GM19099 (cell line): Measurements from ENCODE around the gene USP12.

Experiments used
- POLR2A ChIP-seq: IDR thresholded peaks from 3 replicates; pipeline ENCODE4 v1.6.1; 2011; ENCODE audit warnings: low read depth; ENCODE audit not compliant: insufficient read length; ENCODE audit errors: extremely low read depth

USP12 gene

DNA sequence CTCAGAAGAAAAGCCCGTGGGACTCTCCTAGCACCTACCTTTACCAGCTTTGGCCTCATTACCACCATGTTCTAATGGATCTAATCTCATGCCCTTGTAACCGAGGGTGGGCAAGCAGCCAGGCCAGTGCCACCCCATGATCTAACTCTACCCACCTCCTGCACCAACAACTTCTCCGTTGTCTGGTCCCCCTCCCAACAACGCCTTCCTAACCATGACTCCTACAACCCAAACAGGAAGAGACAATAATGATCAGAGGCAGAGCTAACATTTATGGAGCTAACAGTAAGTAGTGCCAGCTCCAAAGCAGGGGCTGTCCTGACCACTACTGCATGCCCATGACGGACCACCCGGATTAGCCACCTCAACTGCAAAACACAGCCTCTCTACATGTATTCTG, 3.5 kb downstream of the USP12 start:
- TF ChIP-seq POLR2A, result no peak

DNA sequence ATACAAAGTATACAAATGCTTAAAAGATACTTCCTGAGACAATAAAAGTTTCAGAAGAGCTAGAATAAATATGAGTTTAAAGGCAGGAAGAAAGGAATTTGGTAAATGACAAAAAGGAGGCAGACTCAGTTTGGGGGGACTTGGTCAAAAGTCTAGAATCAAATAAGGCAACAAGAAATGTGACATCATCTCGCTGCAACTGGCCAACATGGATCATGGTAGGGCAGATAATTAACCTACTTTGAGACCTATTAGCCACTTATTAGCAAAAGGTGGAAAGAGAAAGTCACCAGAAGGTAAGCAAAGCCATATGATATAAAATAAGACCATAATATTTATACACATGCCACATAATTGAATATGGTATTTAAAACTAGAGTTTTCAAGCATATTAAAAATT, 5.3 kb downstream of the USP12 start:
- TF ChIP-seq POLR2A, result no peak

DNA sequence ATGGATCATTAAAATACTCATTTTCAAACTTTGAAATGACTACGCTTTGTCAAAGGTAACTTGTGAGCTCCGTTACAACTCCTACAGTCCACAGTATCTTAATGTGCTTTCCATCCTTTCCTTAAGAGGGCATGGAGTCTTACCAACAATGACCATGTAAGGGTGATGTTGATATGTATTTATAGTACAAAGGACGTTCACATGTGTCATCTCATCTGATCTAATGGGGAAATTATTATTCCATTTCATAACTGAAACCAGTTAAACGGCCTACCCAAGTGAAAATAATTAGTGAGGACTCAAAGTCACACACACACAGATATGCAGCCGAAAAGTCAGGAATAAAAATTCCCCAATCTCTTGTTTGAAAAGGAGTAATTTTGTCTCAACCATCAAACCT, 9.6 kb downstream of the USP12 start:
- no peak for TF ChIP-seq POLR2A

DNA sequence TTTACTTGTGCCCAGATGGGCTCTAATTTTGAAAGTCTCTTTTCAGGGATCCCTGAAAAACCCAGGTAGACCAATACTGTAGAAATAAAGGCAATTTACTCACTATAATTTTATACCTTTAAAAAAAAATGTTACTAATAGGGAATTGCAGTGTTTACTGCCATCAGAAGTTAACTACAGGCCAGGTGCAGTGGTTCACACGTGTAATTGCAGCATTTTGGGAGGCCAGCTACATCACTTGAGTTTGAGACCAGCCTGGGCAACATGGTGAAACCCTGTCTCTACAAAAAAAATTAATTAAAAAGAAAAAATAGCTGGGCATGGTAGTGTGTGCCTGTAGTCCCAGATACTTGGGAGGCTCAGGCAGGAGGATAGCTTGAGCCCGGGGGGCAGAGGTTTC, 10.2 kb downstream of the USP12 start:
- TF ChIP-seq POLR2A, result no peak

DNA sequence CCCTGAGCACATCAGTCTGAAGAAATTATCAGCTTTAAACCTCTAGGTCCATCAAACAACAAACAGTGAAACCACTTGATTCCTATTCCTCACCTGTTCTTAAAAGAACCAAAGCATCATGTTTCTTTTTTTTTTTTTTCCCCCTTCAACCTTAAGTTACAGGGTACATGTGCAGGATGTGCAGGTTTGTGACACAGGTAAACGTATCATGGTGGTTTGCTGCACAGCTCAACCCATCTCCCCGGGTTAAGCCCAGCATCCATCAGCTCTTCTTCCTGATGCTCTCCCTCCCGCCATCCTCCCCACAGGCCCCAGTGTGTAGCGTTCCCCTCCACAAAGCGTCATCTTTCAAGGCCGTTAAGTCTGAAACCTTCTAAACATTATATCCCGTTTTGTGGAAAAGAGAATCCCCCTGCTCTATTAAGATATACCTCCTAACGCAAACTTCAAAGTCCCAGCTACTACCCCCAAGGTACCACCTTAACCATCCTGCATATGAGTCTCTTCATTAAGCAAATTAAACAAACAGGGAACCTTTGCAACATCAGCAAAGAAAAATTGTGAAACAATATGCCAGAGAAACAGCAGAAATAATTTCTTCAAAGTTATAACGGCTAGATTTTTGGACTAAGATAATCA, 10.8 kb downstream of the USP12 start:
- TF ChIP-seq POLR2A, result no peak

DNA sequence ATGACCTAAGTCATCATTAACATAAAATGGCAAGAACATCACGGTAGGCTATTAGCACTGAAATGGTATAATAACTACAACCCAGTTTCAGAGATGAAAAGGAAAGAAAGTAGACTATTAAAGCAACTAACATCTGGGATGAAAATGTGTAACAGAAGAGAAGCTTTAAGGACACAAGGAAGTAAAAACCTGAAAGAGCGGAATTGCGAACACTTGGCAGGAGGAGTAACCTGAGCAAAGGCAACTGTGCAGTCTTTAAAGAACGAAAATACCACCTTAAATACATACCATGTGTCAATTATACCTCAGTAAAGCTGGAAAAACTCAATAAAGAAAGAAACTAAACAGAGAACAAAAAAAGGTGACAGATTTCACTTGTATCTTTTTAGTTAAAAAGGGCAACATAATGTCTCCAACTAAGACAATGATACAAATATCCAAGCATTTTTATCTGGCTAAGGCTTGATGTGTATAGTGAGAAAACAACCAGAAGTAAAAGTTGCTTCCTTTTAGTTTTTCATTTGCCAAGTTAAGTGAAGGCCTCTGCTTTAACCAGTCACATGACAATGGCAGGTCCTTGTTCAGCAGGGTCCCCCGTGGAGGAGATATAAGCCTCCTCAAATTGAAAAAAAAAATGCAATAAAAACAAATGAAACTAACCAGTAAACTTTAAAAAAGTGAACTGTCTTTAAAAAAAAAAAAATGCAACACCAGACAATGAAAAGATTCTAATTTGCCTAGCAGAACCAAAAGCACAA, 11.6 kb downstream of the USP12 start:
- TF ChIP-seq POLR2A, result no peak

DNA sequence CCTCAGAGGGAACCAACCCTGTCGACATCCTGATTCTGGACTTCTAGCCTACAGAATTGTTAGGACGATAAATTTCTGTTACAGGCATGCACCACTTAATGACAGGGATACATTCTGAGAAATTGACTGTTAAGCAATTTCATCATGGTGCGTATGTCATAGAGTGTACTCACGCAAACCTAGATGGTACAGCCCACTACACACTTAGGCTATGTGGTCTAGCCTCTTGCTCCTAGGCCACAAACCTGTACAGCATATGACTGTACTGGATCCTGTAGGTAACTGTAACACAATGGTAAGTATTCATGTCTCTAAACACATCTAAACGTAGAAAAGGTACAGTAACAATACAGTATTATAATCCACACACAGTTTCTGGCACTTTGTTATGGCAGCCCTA, 13.3 kb downstream of the USP12 start:
- TF ChIP-seq POLR2A, result no peak

DNA sequence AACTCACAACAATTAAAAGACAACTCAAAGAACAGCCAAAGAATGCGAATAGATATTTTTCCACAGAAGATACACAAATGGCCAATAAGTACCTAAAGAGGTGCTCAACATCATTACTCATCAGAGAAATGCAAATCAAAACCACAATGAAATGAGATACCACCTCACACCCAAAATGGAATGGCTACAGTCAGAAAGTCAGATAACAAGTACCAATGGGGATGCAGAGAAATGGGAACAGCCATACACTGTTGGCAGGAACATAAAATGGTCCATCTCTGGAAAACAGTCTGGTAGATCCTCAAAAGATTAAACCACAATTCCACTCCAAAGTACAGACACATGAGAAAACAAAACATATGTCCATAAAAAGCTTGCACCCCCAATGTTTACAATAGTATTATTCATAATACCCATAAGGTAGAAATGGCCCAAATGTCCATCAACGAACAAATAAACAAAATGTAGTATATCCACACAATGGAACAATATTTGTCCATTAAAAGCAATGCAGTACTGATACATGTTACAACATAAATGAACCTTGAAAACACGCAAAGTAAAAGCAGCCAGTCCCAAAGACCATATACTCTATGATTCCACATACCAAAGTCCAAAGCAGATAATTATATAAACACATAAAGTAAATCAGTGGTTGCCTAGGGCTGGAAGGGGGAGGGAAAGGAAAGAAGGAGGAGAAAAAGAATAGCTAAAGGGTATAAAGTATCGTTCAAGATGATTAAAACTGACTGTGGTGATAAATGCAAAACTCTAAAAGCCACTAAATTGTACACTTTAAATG, 19.6 kb downstream of the USP12 start:
- no peak for TF ChIP-seq POLR2A

DNA sequence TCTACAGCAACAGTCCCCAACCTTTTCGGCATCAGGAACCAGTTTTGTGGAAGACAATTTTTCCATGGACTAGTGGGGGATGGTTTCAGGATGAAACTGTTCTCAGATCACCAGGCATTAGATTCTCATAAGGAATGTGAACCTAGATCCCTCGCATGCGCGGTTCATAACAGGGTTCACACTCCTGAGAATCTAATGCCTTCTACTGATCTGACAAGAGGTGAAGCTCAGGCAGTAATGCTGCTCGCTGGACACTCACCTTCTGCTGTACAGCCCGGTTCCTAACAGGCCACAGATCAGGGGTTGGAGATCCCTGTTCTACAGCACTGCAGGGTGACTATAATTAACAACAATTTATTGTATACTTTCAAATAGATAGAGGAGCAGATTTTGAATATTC, 21.9 kb downstream of the USP12 start:
- TF ChIP-seq POLR2A, result no peak

DNA sequence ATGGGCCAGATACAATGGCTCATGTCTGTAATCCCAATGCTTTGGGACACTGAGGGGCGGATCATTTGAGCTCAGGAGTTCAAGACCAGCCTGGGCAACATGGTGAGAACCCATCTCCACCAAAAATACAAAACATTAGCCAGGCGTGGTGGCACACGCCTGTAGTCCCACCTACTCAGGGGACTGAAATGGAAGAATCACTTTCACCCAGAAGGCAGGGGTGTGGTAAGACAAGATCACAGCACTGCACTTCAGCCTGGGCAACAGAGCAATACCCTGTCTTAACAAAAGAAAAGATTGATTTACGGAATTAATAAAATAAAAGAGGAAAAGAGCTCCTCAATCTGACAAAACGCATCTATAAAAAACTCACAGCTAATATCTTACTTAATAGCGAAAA, 22.7 kb downstream of the USP12 start:
- no peak for TF ChIP-seq POLR2A

DNA sequence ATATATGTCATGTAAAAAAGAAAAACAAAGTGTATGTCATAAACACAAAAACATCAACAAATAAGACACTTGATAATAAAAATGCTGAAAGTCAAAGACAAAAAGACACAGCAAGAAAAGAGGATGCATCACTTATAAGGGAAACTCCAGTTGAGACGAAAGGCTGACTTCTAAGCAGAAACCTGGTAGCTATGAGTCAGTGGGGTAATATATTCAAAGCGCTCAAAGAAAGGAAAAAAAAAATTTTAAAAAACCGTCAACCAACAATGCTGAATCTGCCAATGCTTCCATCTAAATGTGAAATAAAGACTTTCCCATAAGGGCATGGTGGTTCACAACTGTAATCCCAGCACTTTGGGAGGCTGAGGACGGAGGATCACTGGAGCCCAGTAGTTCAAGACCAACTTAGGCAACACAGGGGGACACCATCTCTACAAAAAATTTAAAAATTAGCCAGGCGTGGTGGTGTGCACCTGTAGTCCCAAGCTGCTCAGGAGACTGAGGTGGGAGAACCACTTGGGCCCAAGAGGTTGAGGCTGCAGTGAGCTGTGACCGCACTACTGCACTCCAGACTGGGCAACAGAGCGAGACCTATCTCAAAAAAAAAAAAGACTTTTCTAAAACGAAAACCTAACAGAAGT, 24.0 kb downstream of the USP12 start:
- no peak for TF ChIP-seq POLR2A

DNA sequence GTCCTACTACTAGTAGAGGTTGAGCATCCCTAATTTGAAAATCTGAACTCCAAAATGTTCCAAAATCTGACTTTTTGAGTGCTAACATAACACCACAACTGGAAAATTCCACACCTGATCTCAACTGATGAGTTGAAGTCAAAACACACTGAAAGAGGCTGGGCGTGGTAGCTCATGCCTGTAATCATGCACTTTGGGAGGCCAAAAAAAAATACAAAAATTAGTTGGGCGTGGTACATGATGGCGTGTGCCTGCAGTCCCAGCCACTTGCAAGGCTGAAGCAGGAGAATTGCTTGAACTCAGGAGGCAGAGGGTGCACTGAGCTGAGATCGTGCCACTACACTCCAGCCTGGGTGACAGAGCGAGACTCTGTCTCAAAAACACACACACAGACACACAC, 29.9 kb downstream of the USP12 start:
- no peak for TF ChIP-seq POLR2A

DNA sequence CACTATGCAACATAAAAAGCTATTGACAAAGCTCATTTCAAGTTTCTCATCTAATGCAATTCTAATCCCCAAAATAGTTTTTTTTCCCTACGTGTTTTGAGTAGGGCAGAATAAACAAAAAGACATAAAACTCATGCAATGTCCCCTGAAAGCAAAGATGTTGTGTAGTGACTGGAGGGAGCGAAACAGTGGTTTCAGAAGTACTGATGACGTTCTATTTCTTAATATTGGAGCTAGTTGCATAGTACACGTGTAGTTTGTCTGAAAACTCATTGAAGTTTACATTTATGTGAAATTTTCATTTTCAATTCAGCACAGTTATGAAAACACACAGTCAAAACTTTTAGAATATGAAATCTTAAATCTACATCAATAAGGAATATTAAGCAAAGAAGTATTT, 31.6 kb downstream of the USP12 start:
- TF ChIP-seq POLR2A, result no peak

DNA sequence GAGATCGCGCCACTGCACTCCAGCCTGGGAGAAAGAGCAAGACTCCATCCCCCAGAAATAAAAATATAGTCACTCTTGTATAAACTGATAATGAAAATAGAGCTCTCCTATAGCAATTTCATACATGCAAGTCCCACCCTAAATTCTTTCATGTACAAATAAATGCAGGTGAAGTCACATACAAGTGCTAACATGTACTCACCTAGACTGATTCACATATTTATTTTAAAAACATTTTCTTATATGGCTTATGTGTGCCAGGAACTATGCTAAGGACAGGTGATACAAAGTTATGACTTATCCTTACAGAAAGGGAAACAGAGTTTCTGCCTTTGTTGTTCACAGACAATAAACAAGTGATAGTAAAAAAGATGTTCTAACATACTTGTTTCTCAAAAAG, 32.0 kb downstream of the USP12 start:
- no peak for TF ChIP-seq POLR2A

DNA sequence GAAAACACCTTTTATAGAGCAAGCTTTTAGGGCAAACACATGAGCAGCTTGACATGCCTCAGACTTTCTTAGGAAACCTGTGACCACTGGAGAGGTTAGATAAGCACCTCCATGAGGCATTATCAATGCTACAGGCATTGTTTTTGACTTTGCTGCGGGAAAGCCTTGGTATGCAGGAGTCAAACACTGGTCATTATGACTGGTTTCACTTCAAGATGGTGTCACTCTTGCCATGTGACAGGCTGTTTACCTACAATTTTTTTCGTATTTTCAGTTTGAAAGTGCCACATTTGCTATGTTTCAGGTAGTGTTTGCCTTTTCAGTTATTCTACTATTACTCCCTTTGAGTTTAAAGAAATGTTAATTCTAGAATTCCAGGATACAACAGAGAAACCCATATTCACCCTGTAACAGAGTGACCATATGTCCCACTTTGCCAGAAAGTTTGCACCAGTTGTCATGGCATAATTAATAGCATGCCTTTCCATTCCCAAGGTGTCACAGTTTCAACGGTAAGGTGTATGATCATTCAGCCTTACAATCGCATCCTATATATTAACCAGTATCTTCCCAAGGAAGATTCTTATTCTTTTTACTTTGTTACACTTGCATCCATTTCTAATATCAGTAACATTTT, 33.0 kb downstream of the USP12 start:
- TF ChIP-seq POLR2A, result no peak

DNA sequence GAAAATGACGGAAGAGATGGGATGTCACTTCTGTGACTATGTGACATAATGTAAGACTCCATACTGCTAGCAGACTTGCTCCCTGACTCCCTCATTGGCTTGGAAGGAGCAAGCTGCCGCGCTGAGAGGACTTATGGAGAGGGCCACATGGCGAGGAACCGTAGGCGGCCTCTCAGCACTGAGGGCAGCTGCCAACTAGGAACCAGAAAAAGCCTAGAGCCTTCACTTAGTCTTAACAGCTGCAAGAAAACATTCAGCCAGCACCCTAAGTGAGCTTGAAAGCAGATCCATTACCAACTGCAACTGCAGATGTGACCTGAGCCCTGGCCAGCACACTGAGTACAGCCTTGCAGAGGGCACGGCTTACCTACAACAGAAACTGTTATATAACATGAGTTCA, 33.9 kb downstream of the USP12 start:
- TF ChIP-seq POLR2A, result no peak

DNA sequence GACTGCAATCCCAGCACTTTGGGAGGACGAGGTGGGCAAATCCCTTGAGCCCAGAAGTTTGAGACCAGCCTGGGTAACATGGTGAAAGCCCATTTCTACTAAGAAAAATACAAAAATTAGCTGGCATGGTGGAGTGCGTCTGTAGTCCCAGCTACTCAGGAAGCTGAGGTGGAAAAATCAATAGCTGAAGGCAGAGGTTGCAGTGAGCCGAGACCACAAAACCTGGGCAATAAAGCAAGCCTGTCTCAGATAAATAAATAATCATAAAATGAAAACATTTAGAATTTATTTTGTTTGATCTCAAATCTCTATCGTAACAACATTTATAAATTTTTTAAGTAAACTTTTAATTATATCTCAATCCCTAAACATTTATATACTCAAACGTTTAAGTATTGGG, 36.6 kb downstream of the USP12 start:
- TF ChIP-seq POLR2A, result no peak
